ENCODE data around the gene APBA1. TPM values are rescaled to one million over a fixed set of nuclear protein-coding genes. Genes with fewer than 3 reads are reported as not detected.

The APBA1 gene
- polyA plus RNA-seq, 1 experiment = 6.7 TPM

- H3K27me3 ChIP-seq (ENCODE audit: control insufficient read depth, insufficient read depth, low read length) = no peaks in the 10 kb centered on the region
- no peak overlapping the region for H3K4me3 ChIP-seq (ENCODE audit: low read depth, low read length)
- no peak for TF ChIP-seq CTCF (IDR thresholded peaks at IDR 0.05; ENCODE audit: low read depth, low read length)
- POLR2A ChIA-PET = no interaction called here
- no peak overlapping the region for H3K27ac ChIP-seq (ENCODE audit: low read depth, low read length)
- no peaks in the 10 kb centered on the region for H3K9me3 ChIP-seq (ENCODE audit: control insufficient read depth, insufficient read depth, low read length)
- CTCF ChIA-PET = interaction anchor here (1.2 to 1.3 kb wide), 2 partner anchors 11 to 446 kb away, joined by 3 to 4 read pairs; no protein-coding TSS in a partner anchor
- DNase-seq (ENCODE audit: low read depth, low spot score) = no peak
Observed at GRCh38 chr9:69432623-69433022, 239.5 kb downstream of the APBA1 start.

DNA sequence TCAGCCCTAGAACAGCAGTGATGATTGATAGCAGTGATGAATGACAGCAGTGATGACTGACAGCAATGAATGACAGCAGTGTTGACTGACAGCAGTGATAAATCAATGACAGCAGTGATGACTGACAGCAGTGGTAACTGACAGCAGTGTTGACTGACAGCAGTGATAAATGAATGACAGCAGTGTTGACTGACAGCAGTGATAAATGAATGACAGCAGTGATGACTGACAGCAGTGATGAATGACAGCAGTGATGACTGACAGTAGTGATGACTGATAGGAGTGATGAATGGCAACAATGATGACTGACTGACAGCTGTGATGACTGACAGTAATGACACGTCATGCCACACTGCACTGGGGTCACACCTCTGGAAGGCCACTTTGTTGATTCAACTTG, 240.4 kb downstream of the APBA1 start:
- H3K27ac ChIP-seq (ENCODE audit: low read depth, low read length) = no peak overlapping the region
- H3K9me3 ChIP-seq (ENCODE audit: control insufficient read depth, insufficient read depth, low read length) = no peaks in the 10 kb centered on the region
- DNase-seq (ENCODE audit: low read depth, low spot score) = no peak
- POLR2A ChIA-PET = no interaction called here
- no peaks in the 10 kb centered on the region for H3K27me3 ChIP-seq (ENCODE audit: control insufficient read depth, insufficient read depth, low read length)
- no peak for TF ChIP-seq CTCF (IDR thresholded peaks at IDR 0.05; ENCODE audit: low read depth, low read length)
- CTCF ChIA-PET = interaction anchor here (1.2 kb wide), 1 partner anchor 447 kb away, joined by 3 read pairs; no protein-coding TSS in a partner anchor
- H3K4me3 ChIP-seq (ENCODE audit: low read depth, low read length) = no peak overlapping the region

DNA sequence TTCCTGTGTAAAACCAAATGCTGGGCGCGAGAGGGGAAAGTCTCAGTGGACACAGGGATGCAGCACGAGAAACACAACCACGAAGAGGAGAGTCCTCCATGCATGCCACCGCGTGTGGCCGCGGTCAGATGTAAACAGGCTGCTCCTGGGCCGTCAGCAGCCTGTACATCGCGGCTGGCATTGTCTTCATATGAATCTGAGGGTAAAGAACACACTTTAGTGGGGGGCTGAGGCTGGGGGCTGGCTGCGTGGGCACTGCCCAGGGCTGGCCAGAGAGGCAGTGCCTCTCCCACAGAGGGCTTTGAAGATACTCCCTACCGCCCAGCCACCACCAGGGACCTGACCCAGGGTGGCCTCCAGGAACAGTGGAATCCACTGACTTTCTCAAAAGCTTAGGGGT, 241.0 kb downstream of the APBA1 start:
- no peaks in the 10 kb centered on the region for H3K27me3 ChIP-seq (ENCODE audit: control insufficient read depth, insufficient read depth, low read length)
- TF ChIP-seq CTCF (IDR thresholded peaks at IDR 0.05; ENCODE audit: low read depth, low read length) = no peak
- no peak overlapping the region for H3K4me3 ChIP-seq (ENCODE audit: low read depth, low read length)
- H3K27ac ChIP-seq (ENCODE audit: low read depth, low read length) = no peak overlapping the region
- DNase-seq (ENCODE audit: low read depth, low spot score) = no peak
- H3K9me3 ChIP-seq (ENCODE audit: control insufficient read depth, insufficient read depth, low read length) = no peaks in the 10 kb centered on the region
- CTCF ChIA-PET = interaction anchor here (1.2 kb wide), 1 partner anchor 447 kb away, joined by 3 read pairs; no protein-coding TSS in a partner anchor
- POLR2A ChIA-PET = no interaction called here

GRCh38 chr9:69430206-69430605, 242.0 kb downstream of the APBA1 start:
- Histone ChIP-seq H3K27me3 (ENCODE audit: control insufficient read depth, insufficient read depth, low read length) (no peaks in the 10 kb centered on the region), H3K9me3 (ENCODE audit: control insufficient read depth, insufficient read depth, low read length) (no peaks in the 10 kb centered on the region), H3K4me3 (ENCODE audit: low read depth, low read length) (no peak overlapping the region), H3K27ac (ENCODE audit: low read depth, low read length) (no peak overlapping the region)
- ChIA-PET CTCF (interaction anchor here (1.1 kb wide), 1 partner anchor 8 kb away, joined by 8 read pairs; no protein-coding TSS in a partner anchor), POLR2A (no interaction called here)
- DNase-seq (ENCODE audit: low read depth, low spot score) = no peak
- no peak for TF ChIP-seq CTCF (IDR thresholded peaks at IDR 0.05; ENCODE audit: low read depth, low read length)

GRCh38 chr9:69429281-69429680, 242.9 kb downstream of the APBA1 start:
- H3K9me3 ChIP-seq (ENCODE audit: control insufficient read depth, insufficient read depth, low read length) = no peaks in the 10 kb centered on the region
- TF ChIP-seq CTCF (IDR thresholded peaks at IDR 0.05; ENCODE audit: low read depth, low read length) = no peak
- no peaks in the 10 kb centered on the region for H3K27me3 ChIP-seq (ENCODE audit: control insufficient read depth, insufficient read depth, low read length)
- H3K27ac ChIP-seq (ENCODE audit: low read depth, low read length) = no peak overlapping the region
- no peak overlapping the region for H3K4me3 ChIP-seq (ENCODE audit: low read depth, low read length)
- DNase-seq (ENCODE audit: low read depth, low spot score) = no peak
- ChIA-PET CTCF (no interaction called here), POLR2A (no interaction called here)

Data from AG04450 (cell line).